Fibroblast of peridontal ligament (primary cell): ENCODE measurements around the gene THSD7A.

ENCODE experiments used
- DNase-seq: peaks from one replicate; pipeline ENCODE4 v3.0.0-alpha.2; 2010; ENCODE audit errors: extremely low read depth

The THSD7A gene

GRCh38 chr7:11706666-11707605, 125.1 kb downstream of the THSD7A start:
- peak; percentile 10 for DNase-seq

GRCh38 chr7:11703829-11704228, 128.2 kb downstream of the THSD7A start:
- DNase-seq, result no peak

- DNase-seq, result no peak
Measured at GRCh38 chr7:11702938-11703337, 129.1 kb downstream of the THSD7A start.

GRCh38 chr7:11701829-11702560, 130.0 kb downstream of the THSD7A start:
- no peak for DNase-seq

GRCh38 chr7:11699666-11700065, 132.3 kb downstream of the THSD7A start:
- no peak for DNase-seq

GRCh38 chr7:11698384-11698871, 133.6 kb downstream of the THSD7A start:
- DNase-seq, result no peak

GRCh38 chr7:11690395-11690794, 141.6 kb downstream of the THSD7A start:
- DNase-seq, result no peak

GRCh38 chr7:11689096-11689495, 142.9 kb downstream of the THSD7A start:
- DNase-seq, result no peak

GRCh38 chr7:11681461-11681860, 150.5 kb downstream of the THSD7A start:
- no peak for DNase-seq

- no peak for DNase-seq
Measured at GRCh38 chr7:11675163-11675562, 156.8 kb downstream of the THSD7A start.

- no peak for DNase-seq
Measured at GRCh38 chr7:11668727-11669126, 163.3 kb downstream of the THSD7A start.

GRCh38 chr7:11667810-11668185, 164.2 kb downstream of the THSD7A start:
- DNase-seq, result no peak

GRCh38 chr7:11667071-11667809, 164.8 kb downstream of the THSD7A start:
- no peak for DNase-seq

- no peak for DNase-seq
Measured at GRCh38 chr7:11665357-11665756, 166.6 kb downstream of the THSD7A start.

- no peak for DNase-seq
Measured at GRCh38 chr7:11655642-11656041, 176.4 kb downstream of the THSD7A start.

GRCh38 chr7:11655163-11655562, 176.8 kb downstream of the THSD7A start:
- no peak for DNase-seq

GRCh38 chr7:11650500-11650899, 181.5 kb downstream of the THSD7A start:
- no peak for DNase-seq

- no peak for DNase-seq
Measured at GRCh38 chr7:11650030-11650429, 182.0 kb downstream of the THSD7A start.

- DNase-seq, result peak; percentile 17
Measured at GRCh38 chr7:11648980-11649379, 183.0 kb downstream of the THSD7A start.

- no peak for DNase-seq
Measured at GRCh38 chr7:11648101-11648500, 183.9 kb downstream of the THSD7A start.

GRCh38 chr7:11642841-11643240, 189.2 kb downstream of the THSD7A start:
- no peak for DNase-seq

GRCh38 chr7:11642276-11642675, 189.7 kb downstream of the THSD7A start:
- DNase-seq, result no peak
